Liver (tissue), 9 donors: ENCODE results near the gene IL9R. TPM values are rescaled to one million over a fixed set of nuclear protein-coding genes. Genes with fewer than 3 reads are reported as not detected.

Experiments used
- DNase-seq: peaks from one replicate; pipeline ENCODE4 v3.0.0-alpha.2; 2017; ENCODE audit warnings: low spot score
- H3K27ac ChIP-seq, 2 donors: one replicate each; pipeline ENCODE4 v1.7.0; 2013; ENCODE audit warnings: inconsistent platforms in 2 of 2, low read length in 2 of 2, control low read depth in 1 of 2, low read depth in 1 of 2, mild to moderate bottlenecking in 1 of 2
- H3K27me3 ChIP-seq, 4 donors: one replicate each; pipeline versions ENCODE4 v1.6.1 to v1.7.0; 2013; ENCODE audit warnings: low read length in 3 of 4, inconsistent platforms in 1 of 4, mild to moderate bottlenecking in 1 of 4, moderate library complexity in 1 of 4; ENCODE audit not compliant: control insufficient read depth in 4 of 4, insufficient read depth in 4 of 4
- H3K36me3 ChIP-seq, 4 donors: one replicate each; pipeline versions ENCODE4 v1.6.1 to v1.7.0; 2013; ENCODE audit warnings: low read length in 3 of 4, mild to moderate bottlenecking in 3 of 4, low read depth in 1 of 4, moderate library complexity in 1 of 4; ENCODE audit not compliant: control insufficient read depth in 4 of 4, insufficient read depth in 3 of 4
- H3K4me1 ChIP-seq, 4 donors: one replicate each; pipeline versions ENCODE4 v1.6.1 to v1.7.0; 2013; ENCODE audit warnings: low read length in 3 of 4, mild to moderate bottlenecking in 3 of 4, moderate library complexity in 1 of 4; ENCODE audit not compliant: control insufficient read depth in 4 of 4, insufficient read depth in 4 of 4
- H3K4me3 ChIP-seq, 3 donors: one replicate each; pipeline versions ENCODE4 v1.6.1 to v1.7.0; 2013; ENCODE audit warnings: low read length in 3 of 3, control low read depth in 1 of 3, low read depth in 1 of 3, mild to moderate bottlenecking in 1 of 3
- H3K9ac ChIP-seq, 2 donors: one replicate each; pipeline ENCODE4 v1.7.0; 2013; ENCODE audit warnings: low read length in 2 of 2, mild to moderate bottlenecking in 2 of 2, moderate library complexity in 2 of 2, control low read depth in 1 of 2, low read depth in 1 of 2
- H3K9me3 ChIP-seq, 4 donors: one replicate each; pipeline versions ENCODE4 v1.6.1 to v1.7.0; 2013; ENCODE audit warnings: low read length in 3 of 4; ENCODE audit not compliant: control insufficient read depth in 4 of 4
- CTCF ChIP-seq: fragments of 150-350 bp; IDR thresholded peaks from 2 replicates; pipeline ENCODE4 v1.5.1; 2017; ENCODE audit warnings: improper control_type of control experiment, low read depth, low read length; ENCODE audit not compliant: missing input control
- EGR1 ChIP-seq, 2 donors: IDR thresholded peaks; 2 replicates each; pipeline ENCODE4 v1.6.1; 2016 to 2018; ENCODE audit warnings: antibody characterized with exemption in 2 of 2, low read depth in 2 of 2
- FOXA1 ChIP-seq: IDR thresholded peaks from 2 replicates; pipeline ENCODE4 v1.6.1; 2016; ENCODE audit warnings: antibody characterized with exemption
- FOXA2 ChIP-seq: IDR thresholded peaks from 2 replicates; pipeline ENCODE4 v1.6.1; 2016; ENCODE audit warnings: antibody characterized with exemption
- GABPA ChIP-seq, 2 donors: IDR thresholded peaks in 1 of 2; conservative IDR thresholded peaks in 1 of 2; 2 replicates each; pipeline ENCODE4 v1.6.1; 2016; ENCODE audit warnings: antibody characterized with exemption in 2 of 2, mild to moderate bottlenecking in 1 of 2, moderate library complexity in 1 of 2
- HNF4A ChIP-seq, 2 donors: conservative IDR thresholded peaks; 2 replicates each; pipeline ENCODE4 v1.6.1; 2016; ENCODE audit warnings: antibody characterized with exemption in 2 of 2, mild to moderate bottlenecking in 2 of 2
- HNF4G ChIP-seq: IDR thresholded peaks from 2 replicates; pipeline ENCODE4 v1.6.1; 2016; ENCODE audit warnings: antibody characterized with exemption
- JUND ChIP-seq, 2 donors: IDR thresholded peaks; 2 replicates each; pipeline ENCODE4 v1.6.1; 2016; ENCODE audit warnings: antibody characterized with exemption in 2 of 2
- MAX ChIP-seq: IDR thresholded peaks from 2 replicates; pipeline ENCODE4 v1.6.1; 2016; ENCODE audit warnings: antibody characterized with exemption
- NR2F2 ChIP-seq: IDR thresholded peaks from 2 replicates; pipeline ENCODE4 v1.6.1; 2016; ENCODE audit warnings: antibody characterized with exemption
- RAD21 ChIP-seq, 2 donors: IDR thresholded peaks; 2 replicates each; pipeline ENCODE4 v1.6.1; 2016; ENCODE audit warnings: antibody characterized with exemption in 2 of 2, mild to moderate bottlenecking in 2 of 2
- TAF1 ChIP-seq: conservative IDR thresholded peaks from 2 replicates; pipeline ENCODE4 v1.6.1; 2016; ENCODE audit warnings: antibody characterized with exemption, mild to moderate bottlenecking
- YY1 ChIP-seq: IDR thresholded peaks from 2 replicates; pipeline ENCODE4 v1.6.1; 2016; ENCODE audit warnings: antibody characterized with exemption, mild to moderate bottlenecking
- WGBS: extraction: QIAGEN DNeasy Blood & Tissue Kit; methylation state at CpG from one replicate; pipeline ENCODE4 v1.1.7; 2013; 5-methylcytosine and 5-hydroxymethylcytosine counted together
- polyA plus RNA-seq, 2 donors: library from polyadenylated mRNA; stranded (reverse) in 1 of 2; unstranded in 1 of 2; fragments of 200-250 nt in 1 of 2; fragments of >200 nt in 1 of 2; fragmentation: Nextera tagmentation in 1 of 2; extraction: Ambion mirVana in 1 of 2; gene quantifications; one replicate each; pipeline versions ENCODE4 v1.2.1 to v1.2.3, GENCODE V29; 2013 to 2015
- total RNA-seq, 2 donors: library from RNA; depleted of rRNA; stranded (reverse); fragments of >200 nt; gene quantifications; one replicate each; pipeline ENCODE4 v1.2.3, GENCODE V29; 2014
- TF ChIP-seq, protein P1 (sequence below): IDR thresholded peaks from 2 replicates; pipeline ENCODE4 v1.6.1; 2016; ENCODE audit warnings: antibody characterized with exemption
- TF ChIP-seq, protein P2 (sequence below): IDR thresholded peaks from 2 replicates; pipeline ENCODE4 v1.6.1; 2016; ENCODE audit warnings: antibody characterized with exemption, mild to moderate bottlenecking
- TF ChIP-seq, protein P3 (sequence below): IDR thresholded peaks from 2 replicates; pipeline ENCODE4 v1.6.1; 2016; ENCODE audit warnings: antibody characterized with exemption
- donor health status: healthy.
- donor health status: healthy.
- donor health status: healthy.
- donor health status: healthy.
- donor health status: healthy.

IL9R gene
- total and polyA plus RNA-seq, 4 donors = 0.05 to 0.08 (median 0.07) TPM; not detected in 1

DNA sequence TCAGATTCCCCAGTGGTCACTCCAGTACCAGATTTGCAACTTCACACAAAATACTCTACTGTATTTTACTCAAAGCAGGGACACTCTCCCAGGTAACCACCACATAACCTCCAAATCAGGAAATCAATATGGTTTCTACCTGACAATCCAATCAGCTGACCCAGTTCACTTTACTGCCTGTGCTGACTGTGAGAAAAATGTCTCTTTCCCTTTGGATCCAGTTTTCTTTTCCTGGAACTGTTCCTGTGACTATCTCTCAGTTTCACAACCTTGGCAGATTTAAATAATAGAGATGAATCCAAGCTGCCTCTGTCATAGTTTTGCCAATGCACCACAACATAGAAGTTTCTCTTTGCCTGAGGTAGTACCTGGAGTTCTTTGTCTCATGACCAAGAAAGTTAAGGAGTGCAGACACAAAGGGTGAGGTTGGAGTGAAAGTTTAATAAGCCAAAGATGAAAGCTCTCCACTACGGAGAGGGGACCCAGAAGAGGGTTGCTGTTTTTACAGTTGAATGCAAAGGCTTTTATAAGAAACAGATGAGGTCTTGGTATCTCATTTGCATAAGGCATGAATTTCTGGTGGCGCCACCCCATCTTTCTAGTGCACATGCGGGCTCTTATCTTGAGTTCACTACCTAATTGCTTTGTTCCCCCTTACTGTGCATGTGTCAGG is 29.7 kb upstream of the IL9R start:
- no peaks in the 10 kb centered on the region for H3K36me3 ChIP-seq
- no peaks in the 10 kb centered on the region for H3K4me1 ChIP-seq
- peaks cover 0 to 2% (median 0%) of the 10 kb centered on the region in 4 donors for H3K9me3 ChIP-seq
- H3K4me3 ChIP-seq = no peak overlapping the region
- no peak overlapping the region for H3K9ac ChIP-seq
- no peak overlapping the region for H3K27ac ChIP-seq
- H3K27me3 ChIP-seq = no peaks in the 10 kb centered on the region
- DNase-seq = no peak
- no peak for TF ChIP-seq TAF1
- no peak for TF ChIP-seq NR2F2
- no peak for TF ChIP-seq HNF4A (conservative IDR thresholded peaks at IDR 0.05)
- TF ChIP-seq FOXA2 = no peak
- no peak for TF ChIP-seq CTCF
- TF ChIP-seq, protein P1, sequence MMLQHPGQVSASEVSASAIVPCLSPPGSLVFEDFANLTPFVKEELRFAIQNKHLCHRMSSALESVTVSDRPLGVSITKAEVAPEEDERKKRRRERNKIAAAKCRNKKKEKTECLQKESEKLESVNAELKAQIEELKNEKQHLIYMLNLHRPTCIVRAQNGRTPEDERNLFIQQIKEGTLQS = no peak
- TF ChIP-seq YY1 = no peak
- TF ChIP-seq MAX = no peak
- no peak for TF ChIP-seq JUND (IDR thresholded peaks at IDR 0.05)
- no peak for TF ChIP-seq RAD21 (IDR thresholded peaks at IDR 0.05)
- no peak for TF ChIP-seq FOXA1
- TF ChIP-seq EGR1 (IDR thresholded peaks at IDR 0.05; ENCODE audit: low read depth in 2 of 2) = no peak
- TF ChIP-seq, protein P2, sequence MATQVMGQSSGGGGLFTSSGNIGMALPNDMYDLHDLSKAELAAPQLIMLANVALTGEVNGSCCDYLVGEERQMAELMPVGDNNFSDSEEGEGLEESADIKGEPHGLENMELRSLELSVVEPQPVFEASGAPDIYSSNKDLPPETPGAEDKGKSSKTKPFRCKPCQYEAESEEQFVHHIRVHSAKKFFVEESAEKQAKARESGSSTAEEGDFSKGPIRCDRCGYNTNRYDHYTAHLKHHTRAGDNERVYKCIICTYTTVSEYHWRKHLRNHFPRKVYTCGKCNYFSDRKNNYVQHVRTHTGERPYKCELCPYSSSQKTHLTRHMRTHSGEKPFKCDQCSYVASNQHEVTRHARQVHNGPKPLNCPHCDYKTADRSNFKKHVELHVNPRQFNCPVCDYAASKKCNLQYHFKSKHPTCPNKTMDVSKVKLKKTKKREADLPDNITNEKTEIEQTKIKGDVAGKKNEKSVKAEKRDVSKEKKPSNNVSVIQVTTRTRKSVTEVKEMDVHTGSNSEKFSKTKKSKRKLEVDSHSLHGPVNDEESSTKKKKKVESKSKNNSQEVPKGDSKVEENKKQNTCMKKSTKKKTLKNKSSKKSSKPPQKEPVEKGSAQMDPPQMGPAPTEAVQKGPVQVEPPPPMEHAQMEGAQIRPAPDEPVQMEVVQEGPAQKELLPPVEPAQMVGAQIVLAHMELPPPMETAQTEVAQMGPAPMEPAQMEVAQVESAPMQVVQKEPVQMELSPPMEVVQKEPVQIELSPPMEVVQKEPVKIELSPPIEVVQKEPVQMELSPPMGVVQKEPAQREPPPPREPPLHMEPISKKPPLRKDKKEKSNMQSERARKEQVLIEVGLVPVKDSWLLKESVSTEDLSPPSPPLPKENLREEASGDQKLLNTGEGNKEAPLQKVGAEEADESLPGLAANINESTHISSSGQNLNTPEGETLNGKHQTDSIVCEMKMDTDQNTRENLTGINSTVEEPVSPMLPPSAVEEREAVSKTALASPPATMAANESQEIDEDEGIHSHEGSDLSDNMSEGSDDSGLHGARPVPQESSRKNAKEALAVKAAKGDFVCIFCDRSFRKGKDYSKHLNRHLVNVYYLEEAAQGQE = no peak
- 65% methylated on average over 3 of the region's 3 CpGs for WGBS

- H3K9me3 ChIP-seq = peaks cover 0 to 2% (median 0%) of the 10 kb centered on the region in 4 donors
- no peak overlapping the region for H3K27ac ChIP-seq
- WGBS = 39% methylated on average over 1 of the region's 1 CpG
- no peak overlapping the region for H3K4me3 ChIP-seq
- H3K36me3 ChIP-seq = no peaks in the 10 kb centered on the region
- no peak for DNase-seq
- no peaks in the 10 kb centered on the region for H3K4me1 ChIP-seq
- H3K27me3 ChIP-seq = no peaks in the 10 kb centered on the region
- no peak overlapping the region for H3K9ac ChIP-seq
- TF ChIP-seq JUND (IDR thresholded peaks at IDR 0.05) (no peak), FOXA2 (no peak), CTCF (no peak), HNF4G (no peak), GABPA (IDR thresholded peaks at IDR 0.05 in 1 of 2, conservative IDR thresholded peaks at IDR 0.05 in 1 of 2) (no peak), RAD21 (IDR thresholded peaks at IDR 0.05) (no peak), NR2F2 (no peak), EGR1 (IDR thresholded peaks at IDR 0.05; ENCODE audit: low read depth in 2 of 2) (no peak), MAX (no peak), YY1 (no peak)
- TF ChIP-seq, protein P3, sequence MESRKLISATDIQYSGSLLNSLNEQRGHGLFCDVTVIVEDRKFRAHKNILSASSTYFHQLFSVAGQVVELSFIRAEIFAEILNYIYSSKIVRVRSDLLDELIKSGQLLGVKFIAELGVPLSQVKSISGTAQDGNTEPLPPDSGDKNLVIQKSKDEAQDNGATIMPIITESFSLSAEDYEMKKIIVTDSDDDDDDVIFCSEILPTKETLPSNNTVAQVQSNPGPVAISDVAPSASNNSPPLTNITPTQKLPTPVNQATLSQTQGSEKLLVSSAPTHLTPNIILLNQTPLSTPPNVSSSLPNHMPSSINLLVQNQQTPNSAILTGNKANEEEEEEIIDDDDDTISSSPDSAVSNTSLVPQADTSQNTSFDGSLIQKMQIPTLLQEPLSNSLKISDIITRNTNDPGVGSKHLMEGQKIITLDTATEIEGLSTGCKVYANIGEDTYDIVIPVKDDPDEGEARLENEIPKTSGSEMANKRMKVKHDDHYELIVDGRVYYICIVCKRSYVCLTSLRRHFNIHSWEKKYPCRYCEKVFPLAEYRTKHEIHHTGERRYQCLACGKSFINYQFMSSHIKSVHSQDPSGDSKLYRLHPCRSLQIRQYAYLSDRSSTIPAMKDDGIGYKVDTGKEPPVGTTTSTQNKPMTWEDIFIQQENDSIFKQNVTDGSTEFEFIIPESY = no peak
- TF ChIP-seq, protein P1 = no peak
Measured at GRCh38 chrX:155968326-155968661, 29.2 kb upstream of the IL9R start.
